ENCODE results near the gene EMSY. TPM values are rescaled to one million over a fixed set of nuclear protein-coding genes. Genes with fewer than 3 reads are reported as not detected.

The EMSY gene
- polyA plus RNA-seq, 1 donor from 2014 or later: 25.0 TPM

- H2AFZ ChIP-seq (ENCODE audit: low read depth, low read length): no peak overlapping the region
- no peak for TF ChIP-seq MXI1 (conservative IDR thresholded peaks at IDR 0.05; ENCODE audit: poor library complexity, severe bottlenecking)
- TF ChIP-seq EZH2 (IDR thresholded peaks at IDR 0.05; ENCODE audit: borderline replicate concordance, insufficient read depth, low read length, poor library complexity, severe bottlenecking): no peak
- no peak for TF ChIP-seq CTCF (IDR thresholded peaks at IDR 0.05; ENCODE audit: poor library complexity, severe bottlenecking)
- TF ChIP-seq TAF1 (IDR thresholded peaks at IDR 0.05; ENCODE audit: low read depth): no peak
- TF ChIP-seq RAD21 (conservative IDR thresholded peaks at IDR 0.05): no peak
- no peak for TF ChIP-seq REST (IDR thresholded peaks at IDR 0.05; ENCODE audit: borderline replicate concordance)
- TF ChIP-seq SMC3 (conservative IDR thresholded peaks at IDR 0.05; ENCODE audit: poor library complexity): no peak
- no peak for TF ChIP-seq POLR2AphosphoS5 (IDR thresholded peaks at IDR 0.05)
- H3F3A ChIP-seq (ENCODE audit: insufficient read depth, low read length, poor library complexity, severe bottlenecking): no peaks in the 10 kb centered on the region
- no peaks in the 10 kb centered on the region for H3K27me3 ChIP-seq (ENCODE audit: insufficient read depth, low read depth, low read length)
- H3K9me2 ChIP-seq (ENCODE audit: insufficient read depth, low read length): no peaks in the 10 kb centered on the region
- H3K9ac ChIP-seq (ENCODE audit: low read length): no peak overlapping the region
- no peak overlapping the region for H3K4me2 ChIP-seq (ENCODE audit: low read length)
- H3K9me3 ChIP-seq (ENCODE audit: low read length): no peaks in the 10 kb centered on the region
- no peak overlapping the region for H3K4me3 ChIP-seq (ENCODE audit: low read length)
- H3K27ac ChIP-seq (ENCODE audit: low read length): no peak overlapping the region
- peaks cover 17% of the 10 kb centered on the region for H3K36me3 ChIP-seq (ENCODE audit: insufficient read depth, low read length)
- H4K20me1 ChIP-seq (ENCODE audit: insufficient read depth): no peaks in the 10 kb centered on the region
- H3K79me2 ChIP-seq (replicated peaks; ENCODE audit: insufficient read depth, low read length): no peaks in the 10 kb centered on the region
Observed at GRCh38 chr11:76542436-76542835, 97.6 kb downstream of the EMSY start.

GRCh38 chr11:76543006-76543703 is 98.3 kb downstream of the EMSY start:
- no peak for TF ChIP-seq SMC3 (conservative IDR thresholded peaks at IDR 0.05; ENCODE audit: poor library complexity)
- TF ChIP-seq MXI1 (conservative IDR thresholded peaks at IDR 0.05; ENCODE audit: poor library complexity, severe bottlenecking): no peak
- TF ChIP-seq POLR2AphosphoS5 (IDR thresholded peaks at IDR 0.05): no peak
- TF ChIP-seq TAF1 (IDR thresholded peaks at IDR 0.05; ENCODE audit: low read depth): no peak
- no peak for TF ChIP-seq CTCF (IDR thresholded peaks at IDR 0.05; ENCODE audit: poor library complexity, severe bottlenecking)
- no peak for TF ChIP-seq EZH2 (IDR thresholded peaks at IDR 0.05; ENCODE audit: borderline replicate concordance, insufficient read depth, low read length, poor library complexity, severe bottlenecking)
- TF ChIP-seq RAD21 (conservative IDR thresholded peaks at IDR 0.05): no peak
- no peak for TF ChIP-seq REST (IDR thresholded peaks at IDR 0.05; ENCODE audit: borderline replicate concordance)
- TF ChIP-seq EP300 (conservative IDR thresholded peaks at IDR 0.05; ENCODE audit: poor library complexity, severe bottlenecking): no peak
- Histone ChIP-seq H3K9me2 (ENCODE audit: insufficient read depth, low read length) (no peaks in the 10 kb centered on the region), H3K4me3 (ENCODE audit: low read length) (no peak overlapping the region), H3K27me3 (ENCODE audit: insufficient read depth, low read depth, low read length) (no peaks in the 10 kb centered on the region), H4K20me1 (ENCODE audit: insufficient read depth) (no peaks in the 10 kb centered on the region), H3K9ac (ENCODE audit: low read length) (no peak overlapping the region), H3K27ac (ENCODE audit: low read length) (no peak overlapping the region), H3K9me3 (ENCODE audit: low read length) (no peaks in the 10 kb centered on the region), H3K4me2 (ENCODE audit: low read length) (no peak overlapping the region), H3K36me3 (ENCODE audit: insufficient read depth, low read length) (peaks cover 22% of the 10 kb centered on the region), H2AFZ (ENCODE audit: low read depth, low read length) (no peak overlapping the region), H3F3A (ENCODE audit: insufficient read depth, low read length, poor library complexity, severe bottlenecking) (no peaks in the 10 kb centered on the region), H3K79me2 (replicated peaks; ENCODE audit: insufficient read depth, low read length) (no peaks in the 10 kb centered on the region)
